ENCODE measurements around the gene MYO1E. TPM values are rescaled to one million over a fixed set of nuclear protein-coding genes. Genes with fewer than 3 reads are reported as not detected.
A peak's percentile ranks its signal among the peaks of the same experiment; 100 is the strongest.

The MYO1E gene
- total and polyA plus RNA-seq, 10 donors: 21.3 to 115 (median 65.6) TPM

DNA sequence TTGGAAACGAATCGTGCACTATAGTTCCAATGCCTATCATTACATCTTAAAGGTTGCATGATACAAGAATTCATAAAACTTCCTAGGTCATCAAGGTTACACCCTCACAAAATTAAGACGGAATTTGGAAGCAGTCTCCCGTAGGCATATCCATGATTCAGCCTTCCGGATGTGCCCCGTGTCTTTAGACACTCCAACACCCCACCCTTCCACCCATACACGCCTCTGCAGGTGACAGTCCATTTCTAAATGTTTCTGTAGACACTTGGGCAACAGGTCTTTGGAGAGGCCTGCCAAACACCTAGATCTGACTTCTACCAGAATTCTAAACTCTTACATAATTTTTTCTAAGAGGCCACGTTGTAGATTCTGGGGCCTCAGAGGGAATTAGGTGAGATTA, 116.2 kb downstream of the MYO1E start:
- no peak overlapping the region for H3K27ac ChIP-seq

GRCh38 chr15:59255680-59256336, 116.9 kb downstream of the MYO1E start:
- DNase-seq: no peak
- H3K9me3 ChIP-seq: no peaks in the 10 kb centered on the region
- TF ChIP-seq POLR2A (IDR thresholded peaks at IDR 0.05): no peak
- no peak for TF ChIP-seq POLR2AphosphoS5 (IDR thresholded peaks at IDR 0.05)
- TF ChIP-seq CTCF (IDR thresholded peaks at IDR 0.05 in 8 of 11, conservative IDR thresholded peaks at IDR 0.05 in 3 of 11): no peak
- H3K4me1 ChIP-seq: peaks cover 0 to 21% (median 8%) of the 10 kb centered on the region in 6 donors
- no peak overlapping the region for H3K27ac ChIP-seq
- 71 to 84% (median 81%) methylated on average over 7 of the region's 7 CpGs for WGBS, 5 donors
- intact Hi-C loops (cut with DNase I; ENCODE audit: low total_unique reads): no loop called here
- H3K4me3 ChIP-seq: no peak overlapping the region
- H3K36me3 ChIP-seq: peaks cover 0 to 29% (median 4%) of the 10 kb centered on the region in 6 donors
- no peaks in the 10 kb centered on the region for H3K27me3 ChIP-seq (replicated peaks in 1 of 7)

More for the DNA sequence above, 116.2 kb downstream of the MYO1E start:
- 77 to 86% (median 84%) methylated on average over 8 of the region's 8 CpGs for WGBS, 5 donors
- Histone ChIP-seq H3K4me3 (no peak overlapping the region), H3K4me1 (peaks cover 0 to 15% (median 3%) of the 10 kb centered on the region in 6 donors), H3K9me3 (no peaks in the 10 kb centered on the region), H3K36me3 (peaks cover 0 to 29% (median 4%) of the 10 kb centered on the region in 6 donors), H3K27me3 (replicated peaks in 1 of 7) (no peaks in the 10 kb centered on the region)
- intact Hi-C loops (cut with DNase I; ENCODE audit: low total_unique reads): no loop called here
- DNase-seq: no peak
- no peak for TF ChIP-seq POLR2A (IDR thresholded peaks at IDR 0.05)
- no peak for TF ChIP-seq POLR2AphosphoS5 (IDR thresholded peaks at IDR 0.05)
- TF ChIP-seq CTCF (IDR thresholded peaks at IDR 0.05 in 8 of 11, conservative IDR thresholded peaks at IDR 0.05 in 3 of 11): no peak

DNA sequence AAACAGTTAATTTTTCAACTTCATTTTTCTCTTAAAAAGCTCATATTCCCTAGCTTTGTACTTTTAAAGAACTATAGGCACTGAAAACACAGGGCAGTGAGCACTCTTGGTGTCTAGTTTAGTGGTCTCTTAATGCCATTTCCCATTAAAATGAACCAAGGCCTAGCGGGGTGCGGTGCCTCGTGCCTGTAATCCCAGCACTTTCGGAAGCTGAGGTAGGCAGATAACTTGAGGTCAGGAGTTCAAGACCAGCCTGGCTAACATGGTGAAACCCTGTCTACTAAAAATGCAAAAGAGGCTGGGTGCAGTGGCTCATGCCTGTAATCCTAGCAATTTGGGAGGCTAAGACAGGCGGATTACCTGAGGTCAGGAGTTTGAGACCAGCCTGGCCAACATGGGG, 120.5 kb downstream of the MYO1E start:
- Histone ChIP-seq H3K27me3 (replicated peaks in 1 of 7) (no peaks in the 10 kb centered on the region), H3K9me3 (no peaks in the 10 kb centered on the region), H3K4me1 (peaks cover 0 to 48% (median 27%) of the 10 kb centered on the region in 6 donors), H3K27ac (no peak overlapping the region), H3K36me3 (peaks cover 0 to 20% (median 4%) of the 10 kb centered on the region in 6 donors), H3K4me3 (no peak overlapping the region)
- no peak for DNase-seq
- intact Hi-C loops (cut with DNase I; ENCODE audit: low total_unique reads): no loop called here
- TF ChIP-seq POLR2A (IDR thresholded peaks at IDR 0.05): no peak
- no peak for TF ChIP-seq CTCF (IDR thresholded peaks at IDR 0.05 in 8 of 11, conservative IDR thresholded peaks at IDR 0.05 in 3 of 11)
- no peak for TF ChIP-seq POLR2AphosphoS5 (IDR thresholded peaks at IDR 0.05)
- WGBS, 5 donors: 71 to 86% (median 76%) methylated on average over 5 of the region's 5 CpGs

DNA sequence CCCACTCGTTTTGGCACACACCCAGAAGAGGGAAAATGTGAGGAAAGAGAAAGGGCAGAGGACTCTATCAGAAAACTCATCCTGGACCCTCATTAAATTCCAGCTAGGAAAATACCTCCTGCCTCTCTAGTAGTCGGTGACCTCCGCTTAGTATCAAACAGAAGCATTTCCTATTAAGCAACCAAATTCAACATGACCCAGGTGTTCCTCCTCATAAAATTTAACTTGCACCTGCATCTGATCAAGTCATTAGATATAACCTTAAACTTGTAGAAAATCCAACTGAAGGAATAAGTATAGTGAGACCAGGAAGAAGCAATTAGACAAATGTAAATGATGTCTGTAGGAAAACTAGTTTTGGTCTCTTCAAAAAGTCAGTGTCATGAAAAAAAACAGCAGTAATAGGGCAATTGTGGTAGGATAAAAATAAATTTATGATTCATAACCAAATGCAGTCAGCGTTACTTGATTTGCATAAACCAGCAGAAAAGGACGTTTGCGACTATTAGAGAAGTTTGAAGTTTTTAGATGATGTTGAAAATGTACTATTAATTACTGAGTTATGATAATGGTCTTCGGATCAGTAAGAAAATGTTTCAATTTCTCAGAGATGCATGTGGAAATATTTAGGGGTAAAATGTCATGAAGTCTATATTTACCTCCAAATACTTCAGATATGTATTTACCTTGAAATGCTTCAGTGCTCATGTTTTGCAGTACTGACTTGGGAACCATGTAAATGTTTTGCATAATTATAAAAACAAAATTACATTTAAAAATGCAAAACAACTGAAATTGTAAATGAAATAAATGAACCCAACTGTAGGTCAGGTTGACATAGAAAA, 121.4 kb downstream of the MYO1E start:
- intact Hi-C loops (cut with DNase I; ENCODE audit: low total_unique reads): no loop called here
- Histone ChIP-seq H3K4me3 (no peak overlapping the region), H3K36me3 (peaks cover 0 to 19% (median 4%) of the 10 kb centered on the region in 6 donors), H3K27me3 (replicated peaks in 1 of 7) (no peaks in the 10 kb centered on the region), H3K9me3 (no peaks in the 10 kb centered on the region), H3K4me1 (peaks cover 0 to 53% (median 29%) of the 10 kb centered on the region in 6 donors), H3K27ac (peak overlapping the region in 1 of 8 donors; percentile 13)
- 59 to 63% (median 61%) methylated on average over 7 of the region's 7 CpGs for WGBS, 5 donors
- TF ChIP-seq CTCF (IDR thresholded peaks at IDR 0.05 in 8 of 11, conservative IDR thresholded peaks at IDR 0.05 in 3 of 11) (no peak), POLR2AphosphoS5 (IDR thresholded peaks at IDR 0.05) (no peak)
- no peak for DNase-seq

All from spleen (tissue), 11 donors.